Measurements from ENCODE around the gene UMOD. TPM values are rescaled to one million over a fixed set of nuclear protein-coding genes. Genes with fewer than 3 reads are reported as not detected.

Gene UMOD
- total RNA-seq, 3 donors from 2014 or later: not detected

DNA sequence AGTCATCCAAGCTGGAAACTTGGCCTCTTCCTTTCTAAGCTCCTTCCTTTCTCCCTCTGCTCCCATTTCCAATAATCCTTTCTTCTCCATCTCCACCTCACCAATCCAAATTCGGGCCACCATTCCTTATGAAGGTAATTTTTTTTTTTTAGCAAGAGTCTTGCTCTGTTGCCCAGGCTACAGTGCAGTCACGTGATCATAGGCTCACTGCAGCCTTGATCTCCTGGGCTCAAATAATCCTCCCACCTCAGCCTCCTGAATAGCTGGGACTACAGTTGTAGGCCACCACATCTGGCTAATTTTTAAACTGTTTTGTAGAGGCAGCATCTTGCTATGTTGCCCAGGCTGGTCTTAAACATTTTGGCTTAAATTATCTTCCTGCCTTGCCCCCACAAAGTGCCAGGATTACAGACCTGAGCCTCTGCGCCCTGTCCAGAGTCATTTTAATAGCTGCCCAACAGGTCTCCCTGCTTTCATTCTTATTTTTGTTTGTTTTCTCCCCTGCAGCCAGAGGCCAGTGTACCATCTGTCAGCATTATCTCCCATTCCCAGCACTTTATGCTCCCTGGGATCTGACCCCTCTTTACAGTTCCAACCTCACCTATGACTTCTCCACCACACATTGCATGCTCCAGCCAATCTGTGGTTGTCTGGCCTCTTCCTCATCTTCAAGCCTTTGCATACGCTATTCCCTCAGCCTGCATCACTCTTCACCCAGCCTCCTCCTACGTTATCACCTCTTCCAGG, 22.9 kb downstream of the UMOD start:
- DNase-seq (no peak), ATAC-seq (no peak)
- H3K4me1 ChIP-seq (ENCODE audit: low read depth): no peaks in the 10 kb centered on the region

DNA sequence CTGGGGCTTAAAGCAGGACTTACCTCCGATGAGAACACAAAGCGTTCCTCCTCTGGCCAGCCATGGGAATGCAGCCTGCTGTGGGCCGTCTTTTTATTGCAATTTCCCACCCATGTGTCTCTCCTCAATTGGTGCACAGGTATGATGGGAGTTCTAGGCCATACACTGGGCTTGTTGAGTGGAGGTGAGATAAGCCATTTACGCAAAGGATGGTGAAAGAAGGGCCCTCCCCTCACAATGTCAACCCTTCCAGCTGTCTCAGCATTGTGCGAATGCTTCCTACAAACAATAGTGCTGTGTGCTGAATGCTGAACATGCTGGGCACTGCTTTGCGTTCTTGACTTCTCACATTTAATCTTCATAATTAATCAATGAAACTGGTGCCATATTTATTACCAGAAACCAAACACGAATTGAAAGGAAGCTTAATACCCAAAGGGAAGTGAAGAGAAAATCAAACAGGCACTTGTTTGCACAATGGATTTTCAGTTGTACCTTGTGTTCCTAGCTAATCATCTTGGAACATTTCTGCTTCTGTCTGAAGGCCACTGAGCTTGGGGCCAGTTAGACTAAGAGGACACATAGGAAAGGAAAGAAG, 25.0 kb downstream of the UMOD start, which contains the start of gene GP2:
Gene GP2, minus strand, starts transcription at position 70 of the 598 bp plus-strand sequence. CDS start 1,082 bp downstream, outside the sequence.
- ATAC-seq: no peak

More for the DNA sequence above, 22.9 kb downstream of the UMOD start:
- intact Hi-C loops (cut with DNase I, micrococcal nuclease): no loop called here
- Histone ChIP-seq H3K36me3 (ENCODE audit: low read depth) (no peaks in the 10 kb centered on the region), H3K4me3 (no peak overlapping the region), H3K9me3 (no peaks in the 10 kb centered on the region)
- TF ChIP-seq, protein P1, sequence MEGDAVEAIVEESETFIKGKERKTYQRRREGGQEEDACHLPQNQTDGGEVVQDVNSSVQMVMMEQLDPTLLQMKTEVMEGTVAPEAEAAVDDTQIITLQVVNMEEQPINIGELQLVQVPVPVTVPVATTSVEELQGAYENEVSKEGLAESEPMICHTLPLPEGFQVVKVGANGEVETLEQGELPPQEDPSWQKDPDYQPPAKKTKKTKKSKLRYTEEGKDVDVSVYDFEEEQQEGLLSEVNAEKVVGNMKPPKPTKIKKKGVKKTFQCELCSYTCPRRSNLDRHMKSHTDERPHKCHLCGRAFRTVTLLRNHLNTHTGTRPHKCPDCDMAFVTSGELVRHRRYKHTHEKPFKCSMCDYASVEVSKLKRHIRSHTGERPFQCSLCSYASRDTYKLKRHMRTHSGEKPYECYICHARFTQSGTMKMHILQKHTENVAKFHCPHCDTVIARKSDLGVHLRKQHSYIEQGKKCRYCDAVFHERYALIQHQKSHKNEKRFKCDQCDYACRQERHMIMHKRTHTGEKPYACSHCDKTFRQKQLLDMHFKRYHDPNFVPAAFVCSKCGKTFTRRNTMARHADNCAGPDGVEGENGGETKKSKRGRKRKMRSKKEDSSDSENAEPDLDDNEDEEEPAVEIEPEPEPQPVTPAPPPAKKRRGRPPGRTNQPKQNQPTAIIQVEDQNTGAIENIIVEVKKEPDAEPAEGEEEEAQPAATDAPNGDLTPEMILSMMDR (IDR thresholded peaks at IDR 0.05): no peak

DNA sequence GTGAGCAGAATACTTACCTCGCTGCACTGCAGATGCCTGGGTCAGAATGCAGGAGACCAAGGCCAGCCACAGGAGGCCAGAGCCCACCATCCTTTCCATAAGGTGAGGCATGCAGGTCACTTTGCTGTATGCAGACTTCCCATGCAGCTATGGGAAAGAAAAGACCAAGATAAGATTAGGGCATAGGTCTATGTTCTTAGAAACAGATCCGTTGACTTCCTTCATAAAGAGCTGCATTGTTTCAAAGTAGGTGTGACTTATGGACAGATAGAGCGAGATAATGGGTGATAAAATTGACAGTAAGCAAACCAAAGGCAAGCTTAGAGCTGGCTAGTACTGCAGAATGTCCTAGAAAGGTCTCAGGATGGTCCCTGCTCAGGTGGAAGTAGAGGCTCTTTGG, 26.2 kb downstream of the UMOD start:
- Histone ChIP-seq H3K9me3 (no peaks in the 10 kb centered on the region), H3K4me1 (ENCODE audit: low read depth) (no peaks in the 10 kb centered on the region), H3K4me3 (no peak overlapping the region), H3K36me3 (ENCODE audit: low read depth) (no peaks in the 10 kb centered on the region)
- intact Hi-C loops (cut with DNase I, micrococcal nuclease): no loop called here
- ATAC-seq: peak; percentile 88
- TF ChIP-seq, protein P1 (IDR thresholded peaks at IDR 0.05): no peak
- peak in 1 of 3 donors; percentile 4 for DNase-seq

More for the DNA sequence above, 25.0 kb downstream of the UMOD start, which contains the start of gene GP2:
- Histone ChIP-seq H3K4me3 (no peak within 1 kb of the TSS), H3K36me3 (ENCODE audit: low read depth) (no peaks in the 10 kb centered on the region), H3K9me3 (no peaks in the 10 kb centered on the region), H3K4me1 (ENCODE audit: low read depth) (no peaks in the 10 kb centered on the region)
- no peak for DNase-seq
- TF ChIP-seq, protein P1 (IDR thresholded peaks at IDR 0.05): no peak
- intact Hi-C loops (cut with DNase I, micrococcal nuclease): no loop called here

DNA sequence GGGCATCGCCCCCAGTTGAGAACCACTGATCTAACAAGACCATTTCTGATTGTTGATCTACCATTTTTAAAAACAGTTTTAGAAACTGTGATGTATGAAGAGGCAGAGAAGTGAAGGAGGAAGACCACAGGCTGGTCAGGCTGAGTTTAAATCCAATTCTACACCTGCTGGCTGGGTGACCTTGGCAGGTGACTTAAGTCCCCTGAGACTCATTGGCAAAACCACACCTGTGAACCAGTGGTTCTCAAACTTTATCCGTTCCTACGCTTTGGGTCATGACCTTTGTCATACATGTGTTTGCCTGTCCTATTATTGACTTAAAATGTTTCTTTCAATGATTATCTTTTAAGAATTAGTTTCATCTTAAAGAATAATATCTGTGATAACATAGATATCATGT, 27.5 kb downstream of the UMOD start:
- Histone ChIP-seq H3K36me3 (ENCODE audit: low read depth) (no peaks in the 10 kb centered on the region), H3K4me1 (ENCODE audit: low read depth) (no peaks in the 10 kb centered on the region), H3K9me3 (no peaks in the 10 kb centered on the region), H3K4me3 (no peak overlapping the region)
- ATAC-seq (no peak), DNase-seq (no peak)
- TF ChIP-seq, protein P1 (IDR thresholded peaks at IDR 0.05): no peak
- intact Hi-C loops (cut with DNase I, micrococcal nuclease): no loop called here

DNA sequence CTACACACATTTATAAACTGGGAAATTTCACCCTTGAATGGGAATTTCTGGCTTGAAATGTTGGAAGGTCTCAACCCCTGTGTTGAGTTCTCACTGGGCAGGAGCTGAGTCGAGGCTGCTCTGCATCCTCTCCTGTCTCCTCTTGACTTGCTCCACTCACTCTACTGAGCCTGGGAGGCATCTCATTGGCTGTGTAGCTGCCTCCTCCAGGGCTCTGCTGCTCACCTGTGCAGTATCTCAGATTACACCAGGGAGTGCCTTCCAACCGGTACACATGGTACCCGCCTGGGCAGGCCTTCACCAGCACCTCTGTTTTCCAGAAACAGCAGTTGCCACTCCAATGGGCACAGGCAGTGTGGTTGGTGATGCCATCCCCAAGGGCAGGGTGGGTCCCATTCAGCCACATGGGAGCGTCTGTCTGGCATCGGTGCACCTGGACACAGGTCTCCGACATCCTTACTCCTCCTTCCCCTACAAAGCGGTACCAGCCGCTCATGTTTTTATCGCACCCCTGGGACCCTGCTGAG, 28.9 kb downstream of the UMOD start:
- Histone ChIP-seq H3K4me3 (no peak overlapping the region), H3K36me3 (ENCODE audit: low read depth) (no peaks in the 10 kb centered on the region), H3K9me3 (no peaks in the 10 kb centered on the region), H3K4me1 (ENCODE audit: low read depth) (no peaks in the 10 kb centered on the region)
- no peak for ATAC-seq
- intact Hi-C loops (cut with DNase I, micrococcal nuclease): no loop called here
- DNase-seq: no peak
- TF ChIP-seq, protein P1 (IDR thresholded peaks at IDR 0.05): no peak
